GM19023 (cell line): Measurements from ENCODE around the gene RNASE7.

ENCODE experiments used
- ATAC-seq: cut with Tn5 transposase; IDR thresholded peaks from one replicate; pipeline ENCODE4 v1.9.1; 2021; ENCODE audit warnings: mild to moderate bottlenecking, moderate library complexity; ENCODE audit not compliant: unreplicated experiment

The RNASE7 gene

DNA sequence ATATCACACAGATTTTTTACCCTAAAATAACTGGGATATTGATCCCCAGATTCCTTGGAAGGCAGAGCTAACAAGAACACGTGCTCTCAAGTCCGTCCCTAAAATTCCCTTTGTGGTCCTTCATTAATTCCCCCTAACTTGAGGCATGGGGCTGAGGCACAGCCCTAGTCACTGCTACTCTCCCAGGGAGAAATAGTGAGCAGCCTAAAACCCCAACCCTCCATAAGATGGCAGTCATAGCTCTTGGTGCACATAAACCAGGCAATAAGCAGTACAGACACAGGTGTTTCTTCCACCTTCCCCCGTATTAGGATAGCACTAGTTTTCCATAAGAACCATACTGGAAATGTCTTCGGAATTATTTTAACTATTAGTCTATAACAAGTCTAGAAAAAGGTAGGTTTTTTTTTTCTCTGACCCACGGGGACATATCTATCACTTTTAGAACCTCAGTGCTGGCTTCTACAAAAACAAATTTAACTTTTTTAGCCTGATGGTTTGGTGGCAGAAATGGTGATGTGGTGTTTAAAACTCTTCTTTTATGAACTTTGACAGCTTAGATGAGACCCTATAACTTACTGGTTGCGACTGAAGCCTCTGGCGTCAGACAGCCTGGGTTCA lies 24.8 kb downstream of the RNASE7 start:
- no peak for ATAC-seq

DNA sequence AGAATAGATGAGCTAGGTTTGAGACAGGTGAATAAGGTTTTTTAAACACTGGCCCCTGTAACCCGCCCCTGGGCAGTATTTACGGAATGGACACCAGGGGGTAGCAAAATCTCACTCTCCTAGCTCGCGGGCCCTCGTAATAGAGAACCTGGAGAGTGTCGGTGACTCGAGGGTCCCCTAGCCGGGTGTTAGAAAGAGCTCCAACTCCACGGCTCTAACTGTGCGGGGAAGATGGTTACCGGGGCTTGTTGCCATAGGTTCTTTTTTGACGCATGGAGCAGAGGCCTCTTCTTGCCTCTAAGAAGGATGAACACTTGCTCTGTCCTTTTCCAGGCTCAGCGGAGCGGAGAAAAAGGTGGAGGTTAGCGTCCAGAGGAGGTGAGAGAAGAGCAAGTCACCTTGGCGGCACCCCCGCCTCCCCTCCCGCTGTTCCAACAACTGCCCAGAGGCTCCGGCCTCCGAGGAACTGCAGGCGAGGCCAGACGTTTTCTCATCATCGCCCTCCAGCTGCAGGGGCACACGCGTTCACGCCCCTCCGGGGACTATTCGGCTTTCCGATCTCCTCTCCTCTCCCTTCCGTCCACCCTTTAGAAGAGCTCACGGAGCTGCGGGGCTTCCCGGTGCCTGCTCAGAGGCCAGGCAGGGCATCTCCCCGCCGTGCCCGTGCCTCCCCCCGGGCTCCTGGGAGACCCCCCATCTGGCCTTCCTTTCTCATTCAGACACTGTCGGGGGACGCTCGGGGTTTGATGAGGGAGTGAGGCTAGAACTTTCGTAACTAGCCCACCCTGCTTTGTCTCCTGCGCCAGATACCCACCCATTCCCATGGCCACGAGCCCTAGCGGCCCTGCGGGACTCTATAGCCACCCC lies 26.6 kb downstream of the RNASE7 start:
- ATAC-seq = no peak

GRCh38 chr14:21069388-21070082 lies 27.4 kb downstream of the RNASE7 start:
- no peak for ATAC-seq

DNA sequence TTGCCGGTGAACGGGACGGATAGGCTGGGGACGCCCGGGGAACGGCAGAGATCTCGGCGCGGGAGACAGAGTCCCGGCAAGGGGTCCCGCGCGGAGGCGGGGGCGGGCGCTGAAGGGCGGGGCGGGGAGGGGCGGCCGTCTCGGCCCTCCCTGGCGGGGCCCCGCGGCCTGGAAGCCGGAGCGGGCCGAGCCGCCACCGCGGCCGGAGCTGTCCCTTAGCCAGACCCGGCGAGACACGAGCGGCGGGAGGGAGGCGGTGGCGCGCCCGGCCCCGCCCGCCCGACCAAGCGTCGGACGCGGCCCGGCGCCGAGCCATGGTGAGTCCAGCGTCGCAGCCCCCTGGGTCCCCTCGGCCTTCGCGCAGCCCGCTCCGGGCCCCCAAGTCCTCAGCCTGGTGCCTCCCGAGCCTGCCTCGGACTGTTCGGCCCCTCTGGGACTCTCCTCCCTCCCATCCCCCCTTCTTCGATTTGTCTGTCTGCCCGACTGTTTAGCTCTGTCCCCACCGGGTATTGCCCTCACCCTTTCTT lies 28.0 kb downstream of the RNASE7 start, which contains the start of gene ARHGEF40:
TSS of gene ARHGEF40 (plus strand) at position 222 of the 527 bp plus-strand sequence. CDS start at position 315, 93 bp downstream.
- ATAC-seq = peak; percentile 27

DNA sequence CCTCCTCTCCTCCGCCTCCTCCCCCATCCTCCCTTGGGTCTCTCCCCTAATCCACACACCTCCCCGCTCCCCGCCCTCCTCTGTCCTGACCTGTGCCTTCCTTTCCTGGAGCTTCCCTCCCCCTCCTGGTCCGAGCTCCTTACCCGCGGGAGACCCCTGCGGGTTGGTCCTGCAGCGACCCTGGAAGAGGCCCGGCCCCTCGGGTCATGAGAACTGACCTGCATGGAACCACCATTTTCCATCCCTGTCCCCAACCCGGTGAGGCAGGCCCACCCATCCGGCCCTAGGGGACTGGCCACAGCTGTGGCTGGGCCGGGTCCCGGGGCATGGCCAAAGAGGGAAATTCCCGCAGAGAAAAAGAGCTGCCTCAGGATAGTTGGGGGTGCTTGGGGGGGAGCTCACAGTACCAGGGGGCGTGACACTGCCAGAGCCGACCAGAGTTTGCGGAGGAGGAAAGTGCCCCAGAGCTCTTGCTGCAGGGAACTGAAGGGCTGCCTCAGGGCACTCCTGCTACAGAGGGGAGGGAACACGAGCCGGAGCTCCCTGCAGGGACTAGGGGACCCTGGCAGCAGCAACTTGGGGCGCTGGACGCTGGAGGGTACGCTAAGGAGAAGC lies 28.6 kb downstream of the RNASE7 start:
- peak; percentile 17 for ATAC-seq

DNA sequence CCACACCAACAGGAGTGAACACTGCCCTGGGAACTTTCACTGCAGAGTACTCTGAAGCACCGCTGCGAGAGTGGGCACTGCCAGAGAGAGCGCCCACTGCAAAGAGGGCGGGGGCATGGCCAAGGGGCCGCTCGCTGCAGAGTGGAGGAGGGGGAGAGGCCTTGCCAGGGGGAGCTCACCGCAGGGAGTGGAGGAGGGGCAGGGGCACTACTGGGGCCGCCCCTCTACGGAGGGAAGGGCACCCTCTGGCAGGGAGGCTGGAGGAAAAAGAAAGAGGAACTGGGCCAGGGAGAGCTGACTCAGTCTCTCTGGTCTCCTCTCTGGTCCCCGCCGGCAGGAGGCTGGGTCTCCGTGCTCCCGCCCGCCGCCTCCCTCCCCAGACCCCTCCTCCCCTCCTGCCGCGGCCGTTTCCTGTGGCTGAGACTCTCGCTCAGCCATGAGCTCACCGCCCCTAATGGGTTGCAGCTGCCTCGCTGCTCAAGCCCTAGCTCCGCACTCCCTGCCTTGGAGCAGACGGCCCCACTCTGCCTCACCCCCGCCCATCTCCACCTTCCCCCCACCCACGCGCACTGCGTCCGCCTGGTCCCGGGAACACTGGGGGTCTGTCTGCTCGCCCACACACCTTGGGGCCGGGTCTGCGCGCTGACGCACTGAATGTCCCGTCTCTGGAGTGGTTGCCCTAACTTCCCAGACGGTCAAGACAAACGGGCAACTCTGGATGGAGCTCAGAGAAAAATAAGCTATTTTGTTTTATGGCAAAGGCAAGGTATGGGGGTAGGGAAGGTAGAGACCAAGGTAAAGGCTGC lies 29.3 kb downstream of the RNASE7 start:
- ATAC-seq = peak; percentile 70

DNA sequence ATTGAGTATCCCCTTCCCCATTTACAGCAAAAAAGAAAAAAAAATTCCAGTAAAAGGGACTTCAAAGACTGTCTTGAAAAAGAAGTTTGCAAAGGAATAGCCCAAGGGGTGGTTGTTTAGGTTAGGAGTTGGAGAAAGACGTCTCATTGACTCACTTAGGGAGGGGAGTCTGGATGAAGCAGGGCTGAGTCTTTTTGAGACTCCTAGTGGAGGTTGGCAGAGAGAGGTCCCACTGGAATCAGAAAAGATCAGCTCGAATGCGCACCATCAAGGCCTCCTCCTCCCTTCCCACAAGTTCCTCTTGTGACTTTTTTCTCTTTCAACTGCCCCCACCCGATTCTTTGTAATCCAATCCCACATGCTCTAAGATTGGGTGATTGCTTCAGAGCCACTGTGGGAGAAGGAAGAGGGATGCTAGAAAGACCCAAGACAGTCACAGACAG lies 29.9 kb downstream of the RNASE7 start:
- ATAC-seq = no peak

- ATAC-seq = no peak
Observed at GRCh38 chr14:21072781-21073339, 30.7 kb downstream of the RNASE7 start.

DNA sequence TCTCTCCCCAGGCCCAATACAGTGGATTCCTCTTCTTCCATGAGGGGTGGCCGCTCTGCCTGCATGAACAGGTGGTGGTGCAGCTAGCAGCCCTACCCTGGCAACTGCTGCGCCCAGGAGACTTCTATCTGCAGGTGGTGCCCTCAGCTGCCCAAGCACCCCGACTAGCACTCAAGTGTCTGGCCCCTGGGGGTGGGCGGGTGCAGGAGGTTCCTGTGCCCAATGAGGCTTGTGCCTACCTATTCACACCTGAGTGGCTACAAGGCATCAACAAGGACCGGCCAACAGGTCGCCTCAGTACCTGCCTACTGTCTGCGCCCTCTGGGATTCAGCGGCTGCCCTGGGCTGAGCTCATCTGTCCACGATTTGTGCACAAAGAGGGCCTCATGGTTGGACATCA lies 31.8 kb downstream of the RNASE7 start:
- no peak for ATAC-seq

- ATAC-seq = no peak
Observed at GRCh38 chr14:21074398-21075272, 32.5 kb downstream of the RNASE7 start.

GRCh38 chr14:21075719-21076437 lies 33.7 kb downstream of the RNASE7 start:
- ATAC-seq = no peak

- no peak for ATAC-seq
Observed at GRCh38 chr14:21077672-21078071, 35.5 kb downstream of the RNASE7 start.

- ATAC-seq = no peak
Observed at GRCh38 chr14:21078287-21078686, 36.1 kb downstream of the RNASE7 start.

GRCh38 chr14:21078726-21079125 lies 36.6 kb downstream of the RNASE7 start:
- no peak for ATAC-seq

DNA sequence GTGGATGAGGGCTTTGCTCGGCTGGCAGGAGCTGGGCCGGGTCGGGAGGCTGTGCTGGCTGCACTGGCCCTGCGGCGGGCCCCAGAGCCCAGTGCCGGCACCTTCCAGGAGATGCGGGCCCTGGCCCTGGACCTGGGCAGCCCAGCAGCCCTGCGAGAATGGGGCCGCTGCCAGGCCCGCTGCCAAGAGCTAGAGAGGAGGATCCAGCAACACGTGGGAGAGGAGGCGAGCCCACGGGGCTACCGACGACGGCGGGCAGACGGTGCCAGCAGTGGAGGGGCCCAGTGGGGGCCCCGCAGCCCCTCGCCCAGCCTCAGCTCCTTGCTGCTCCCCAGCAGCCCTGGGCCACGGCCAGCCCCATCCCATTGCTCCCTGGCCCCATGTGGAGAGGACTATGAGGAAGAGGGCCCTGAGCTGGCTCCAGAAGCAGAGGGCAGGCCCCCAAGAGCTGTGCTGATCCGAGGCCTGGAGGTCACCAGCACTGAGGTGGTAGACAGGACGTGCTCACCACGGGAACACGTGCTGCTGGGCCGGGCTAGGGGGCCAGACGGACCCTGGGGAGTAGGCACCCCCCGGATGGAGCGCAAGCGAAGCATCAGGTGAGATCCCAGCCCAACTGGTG lies 39.5 kb downstream of the RNASE7 start:
- no peak for ATAC-seq

DNA sequence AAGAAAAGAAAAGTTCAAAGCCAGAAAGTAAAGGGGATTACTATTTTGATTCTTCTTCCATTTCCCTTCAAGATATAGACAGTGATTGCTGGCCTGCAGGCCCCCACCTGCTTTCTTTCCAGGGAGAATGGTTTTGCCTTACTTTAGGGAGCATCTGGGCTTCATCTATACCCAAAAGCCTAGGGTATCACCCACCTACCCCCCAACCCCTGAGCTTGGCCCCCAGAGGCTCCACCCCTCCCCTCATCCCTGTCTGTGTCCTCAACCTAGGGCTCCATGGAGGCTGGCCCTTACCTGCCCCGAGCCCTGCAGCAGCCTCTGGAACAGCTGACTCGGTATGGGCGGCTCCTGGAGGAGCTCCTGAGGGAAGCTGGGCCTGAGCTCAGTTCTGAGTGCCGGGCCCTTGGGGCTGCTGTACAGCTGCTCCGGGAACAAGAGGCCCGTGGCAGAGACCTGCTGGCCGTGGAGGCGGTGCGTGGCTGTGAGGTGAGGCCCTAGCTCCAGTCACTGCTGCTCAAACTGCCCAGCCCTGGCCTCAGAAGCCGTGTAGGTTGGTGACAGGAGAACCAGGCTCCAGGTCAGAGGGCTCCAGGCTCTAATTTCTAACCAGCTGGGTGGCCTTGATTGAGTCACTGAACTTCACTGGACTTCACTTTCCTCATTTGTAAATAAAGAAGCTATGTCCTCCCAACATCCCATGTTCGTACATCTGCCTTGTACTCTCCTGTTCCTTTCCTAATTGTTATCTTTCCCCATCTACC lies 41.6 kb downstream of the RNASE7 start:
- no peak for ATAC-seq

DNA sequence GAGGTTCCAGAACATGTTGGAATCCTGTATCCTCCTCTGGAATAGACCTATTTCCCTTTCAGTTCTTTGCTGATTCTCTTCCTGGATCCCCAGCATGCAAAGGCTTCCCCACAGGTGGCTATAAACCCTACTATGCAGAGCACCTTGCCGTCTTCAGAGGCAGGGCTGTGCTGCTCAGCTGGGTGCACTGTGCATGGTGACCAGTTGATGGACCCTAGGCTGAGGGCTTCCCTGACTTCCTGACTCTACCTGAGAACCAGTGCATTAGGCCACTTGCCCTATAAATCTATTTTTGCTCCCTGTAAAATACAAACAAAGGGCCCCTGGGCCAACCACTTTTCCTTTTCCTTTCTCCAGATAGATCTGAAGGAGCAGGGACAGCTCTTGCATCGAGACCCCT lies 42.2 kb downstream of the RNASE7 start:
- ATAC-seq = no peak
